Forelimb muscle (tissue), 1 donor: ENCODE results near the gene APOA1. TPM values are rescaled to one million over a fixed set of nuclear protein-coding genes. Genes with fewer than 3 reads are reported as not detected.
"Not testable (repeated sequence)": the region's sequence is repeated elsewhere in the genome, so short reads cannot be mapped to it uniquely, and the experiment has no call there.

Experiments used
- DNase-seq: peaks from one replicate; pipeline ENCODE4 v3.0.0-alpha.2; 2013; ENCODE audit warnings: low read depth
- polyA plus RNA-seq: library from polyadenylated mRNA; unstranded; fragments of 120-200 nt; gene quantifications from one replicate; pipeline ENCODE4 v1.2.1, GENCODE V29; 2013; ENCODE audit not compliant: insufficient read length

The APOA1 gene
- polyA plus RNA-seq, 1 donor, result 0.80 TPM

DNA sequence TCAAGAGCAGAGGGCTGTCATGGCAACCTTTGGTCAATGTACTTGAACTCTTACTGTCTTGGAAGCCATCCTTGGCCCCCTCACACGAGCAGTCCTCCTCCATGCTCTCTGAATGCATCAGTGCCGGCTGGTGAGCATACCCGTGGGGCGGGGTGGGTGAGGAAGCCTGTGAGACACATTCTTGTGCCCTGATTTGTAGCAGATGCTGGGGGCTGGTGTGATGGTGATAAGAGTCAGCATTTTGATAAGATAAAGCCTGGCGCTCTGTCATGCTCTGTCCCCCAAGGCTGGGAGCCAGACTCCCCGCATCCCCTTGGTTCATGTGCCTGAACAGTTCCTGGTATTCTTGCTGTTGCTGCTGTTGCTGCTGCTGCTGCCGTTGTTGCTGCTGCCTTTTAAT, 20.5 kb upstream of the APOA1 start:
- DNase-seq, result no peak

DNA sequence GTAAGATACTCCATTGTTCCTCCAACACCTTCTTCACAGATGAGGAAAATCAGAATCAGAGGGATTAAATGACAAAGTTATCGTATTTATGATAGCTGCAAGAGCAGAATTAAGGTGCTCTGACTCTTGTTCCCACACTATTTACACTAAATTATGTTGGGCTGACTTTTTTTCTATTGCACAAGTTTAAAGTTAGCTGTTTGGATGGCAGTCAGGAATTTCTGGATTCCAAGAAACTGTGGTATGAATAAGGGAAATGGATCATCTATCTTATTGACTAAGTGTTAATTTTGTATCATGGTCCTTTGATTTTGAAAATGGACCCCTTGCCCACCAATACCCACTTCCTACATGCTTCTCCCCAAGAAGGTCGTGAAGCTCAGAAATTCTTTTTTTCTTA, 19.9 kb upstream of the APOA1 start:
- DNase-seq, result no peak

- DNase-seq, result no peak
Measured at GRCh38 chr11:116856423-116856822, 19.0 kb upstream of the APOA1 start.

DNA sequence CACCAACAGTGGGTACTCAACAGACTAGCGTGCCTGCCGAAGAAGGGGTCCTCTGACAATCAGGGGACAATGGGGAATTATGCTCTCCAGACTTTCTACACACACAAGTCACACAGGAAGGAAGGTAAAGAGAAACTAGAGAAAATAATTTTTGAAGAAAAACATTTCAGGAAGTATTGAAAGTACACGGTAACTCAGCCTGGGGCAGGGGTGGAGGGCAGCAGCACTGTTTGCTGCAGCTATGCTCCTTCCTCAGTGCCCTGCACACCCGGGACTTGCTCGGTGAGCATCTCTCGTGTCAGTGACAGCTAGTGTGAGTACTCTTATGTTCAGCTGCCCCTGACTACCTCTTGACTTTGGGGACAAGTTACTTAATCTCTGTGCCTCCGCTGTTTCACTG, 18.0 kb upstream of the APOA1 start:
- DNase-seq, result no peak

DNA sequence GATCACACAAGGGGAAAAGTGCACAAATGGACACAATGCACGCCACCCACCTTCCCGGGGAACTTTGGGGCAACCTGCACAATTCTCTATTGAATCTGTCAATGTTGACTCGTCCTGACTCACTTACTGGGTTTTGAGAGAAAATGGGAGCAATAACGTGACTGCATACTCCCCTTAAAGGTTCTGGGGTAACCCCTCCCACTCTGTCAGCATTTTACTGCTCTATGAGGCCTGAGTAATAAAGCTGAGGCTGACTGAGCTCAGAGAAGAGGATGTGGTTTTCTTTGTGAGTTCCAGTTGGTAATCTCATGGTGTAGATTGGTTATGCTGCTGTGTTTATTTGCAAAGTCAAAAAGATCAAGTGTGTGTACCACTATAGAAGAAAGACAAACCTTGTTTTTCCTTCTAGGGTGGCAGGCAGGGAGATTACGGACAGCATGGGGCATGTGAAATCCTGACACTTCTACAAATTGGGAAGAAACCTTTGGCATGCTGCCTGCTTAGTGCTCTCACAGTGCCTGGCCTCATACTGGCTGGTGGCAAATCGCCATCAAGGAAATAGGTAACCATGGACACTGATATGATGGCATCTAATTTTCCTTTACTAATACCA, 16.1 kb upstream of the APOA1 start:
- DNase-seq, result no peak

GRCh38 chr11:116852261-116853031, 15.0 kb upstream of the APOA1 start:
- DNase-seq, result no peak

GRCh38 chr11:116851626-116852025, 14.2 kb upstream of the APOA1 start:
- no peak for DNase-seq

GRCh38 chr11:116849486-116849885, 12.1 kb upstream of the APOA1 start:
- DNase-seq, result no peak

- no peak for DNase-seq
Measured at GRCh38 chr11:116849060-116849459, 11.6 kb upstream of the APOA1 start.

DNA sequence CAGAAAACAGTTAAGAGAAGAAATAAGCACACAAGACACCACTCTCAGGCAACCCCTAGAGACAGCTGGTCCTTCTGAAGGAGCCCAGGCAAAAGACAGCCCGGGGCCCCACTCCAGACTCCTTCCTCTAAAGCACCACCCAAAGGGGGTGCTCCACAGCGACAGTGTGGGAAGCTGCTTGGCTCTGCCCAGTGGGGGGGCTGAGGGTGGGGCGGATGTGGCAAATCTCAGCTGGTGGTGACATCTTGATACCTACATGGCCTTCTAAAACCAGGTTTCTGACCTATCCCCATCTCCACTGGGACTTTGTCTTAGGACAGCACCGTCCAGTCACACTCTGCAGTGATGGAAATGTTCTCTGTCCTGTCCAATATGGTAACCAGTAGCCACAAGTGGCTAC, 10.2 kb upstream of the APOA1 start:
- no peak for DNase-seq

DNA sequence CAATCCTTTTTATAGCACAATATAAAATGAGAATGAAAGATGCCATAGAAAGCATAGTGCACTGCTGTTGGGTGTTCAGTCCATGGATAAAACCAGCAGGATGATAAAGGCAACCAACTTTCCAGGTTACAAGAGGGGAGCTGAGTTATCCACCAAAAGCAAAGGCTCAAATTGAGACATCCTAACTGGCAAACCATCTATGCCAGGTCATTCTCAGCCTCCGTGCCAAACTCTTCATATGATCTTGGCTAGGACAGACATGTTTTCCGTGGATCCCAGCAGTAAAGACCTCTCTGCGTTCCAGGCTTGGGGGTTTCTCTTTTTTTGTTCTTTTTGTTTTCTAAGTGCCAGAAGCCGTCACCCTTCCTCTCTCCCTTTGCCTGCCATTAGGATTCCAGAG, 7.3 kb upstream of the APOA1 start:
- no peak for DNase-seq

GRCh38 chr11:116843661-116844060, 6.2 kb upstream of the APOA1 start:
- DNase-seq, result no peak

DNA sequence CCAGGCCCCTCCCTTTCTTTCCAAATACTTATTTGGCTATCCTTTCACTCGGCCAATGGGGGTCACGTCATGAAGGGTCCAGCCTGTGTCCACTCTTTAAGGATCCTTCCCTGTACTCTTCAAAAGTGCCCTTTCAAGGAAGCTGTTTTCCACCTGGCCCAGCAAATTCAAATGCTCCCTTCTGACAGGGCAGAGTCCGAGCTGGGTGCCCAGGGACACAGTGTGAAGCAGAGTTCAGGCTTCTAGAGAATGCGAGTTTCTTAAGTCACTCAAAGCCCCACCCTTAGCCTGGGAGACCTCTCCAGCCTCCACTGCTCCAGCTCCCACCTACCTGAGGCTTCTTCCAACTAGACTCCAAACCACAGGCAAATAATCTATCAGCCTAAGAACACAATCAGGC, 5.5 kb upstream of the APOA1 start:
- DNase-seq, result no peak

GRCh38 chr11:116842117-116842516, 4.7 kb upstream of the APOA1 start:
- no peak for DNase-seq

DNA sequence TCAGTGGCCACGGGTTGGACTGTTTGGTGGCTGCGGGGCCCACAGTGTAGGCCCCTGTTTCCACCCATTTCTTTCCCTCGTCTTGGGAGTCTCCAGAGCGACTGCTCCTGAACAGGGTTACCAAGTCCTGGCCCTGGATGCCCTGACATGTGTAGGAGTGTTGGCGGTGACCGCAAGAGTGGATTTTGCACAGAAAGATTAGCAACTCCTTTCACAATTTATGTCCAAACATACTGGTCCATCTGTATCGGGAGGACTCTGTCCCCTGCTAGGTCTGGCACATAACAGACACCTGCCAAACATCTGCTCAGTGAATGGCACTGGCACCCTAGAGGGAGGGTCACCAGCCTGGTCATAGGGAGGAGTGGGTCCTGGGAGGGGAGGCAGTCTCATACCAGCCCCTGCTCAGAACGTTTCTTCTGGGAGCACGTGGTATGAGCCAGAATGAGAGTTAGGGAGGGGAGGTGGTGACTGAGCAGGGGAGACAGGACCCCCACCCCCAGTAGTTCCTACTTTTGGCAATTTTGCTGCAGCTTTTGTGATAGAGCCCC, 3.4 kb upstream of the APOA1 start:
- DNase-seq, result no peak

- DNase-seq, result no peak
Measured at GRCh38 chr11:116840224-116840745, 2.9 kb upstream of the APOA1 start.

DNA sequence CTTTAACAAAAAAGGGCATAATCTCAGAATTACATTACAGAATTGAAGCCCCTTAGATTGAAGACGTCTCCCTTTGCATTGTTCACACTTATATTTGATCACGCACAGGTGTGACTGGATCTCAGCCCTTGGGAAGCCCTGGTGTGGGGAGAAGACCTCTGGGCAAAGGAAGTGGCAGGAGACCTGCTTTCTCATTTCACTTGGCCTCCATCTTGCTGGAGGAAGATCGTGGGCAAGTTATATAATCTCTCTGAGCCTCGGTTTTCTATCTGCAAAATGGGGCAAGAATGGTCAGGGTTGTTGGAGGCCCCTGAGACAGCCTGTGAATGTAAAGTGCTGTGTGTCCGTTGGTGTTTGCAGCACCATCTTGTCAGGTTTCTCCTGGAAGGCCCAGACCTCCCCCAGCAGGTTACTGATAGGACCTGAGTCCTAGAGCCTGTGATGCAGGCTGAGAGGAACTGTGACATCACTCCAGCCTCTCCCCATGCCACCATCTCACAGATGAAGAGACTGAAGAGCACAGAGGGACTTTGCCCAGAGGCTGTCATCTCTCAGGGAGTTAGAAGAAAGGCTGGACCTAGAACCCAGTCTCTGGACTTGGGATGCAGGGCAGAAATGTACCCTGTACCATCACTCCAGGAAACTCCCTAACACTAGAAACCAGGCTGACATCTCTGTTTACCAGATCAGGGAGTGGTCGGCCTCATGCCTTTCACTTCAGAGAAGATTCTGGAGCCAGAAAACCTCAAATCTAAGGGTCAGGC, 1.1 kb upstream of the APOA1 start:
- no peak for DNase-seq

GRCh38 chr11:116836632-116836991, 810 bp downstream of the APOA1 start:
- no peak for DNase-seq

- peak; percentile 55 for DNase-seq
Measured at GRCh38 chr11:116835791-116836631, 1.4 kb downstream of the APOA1 start.

DNA sequence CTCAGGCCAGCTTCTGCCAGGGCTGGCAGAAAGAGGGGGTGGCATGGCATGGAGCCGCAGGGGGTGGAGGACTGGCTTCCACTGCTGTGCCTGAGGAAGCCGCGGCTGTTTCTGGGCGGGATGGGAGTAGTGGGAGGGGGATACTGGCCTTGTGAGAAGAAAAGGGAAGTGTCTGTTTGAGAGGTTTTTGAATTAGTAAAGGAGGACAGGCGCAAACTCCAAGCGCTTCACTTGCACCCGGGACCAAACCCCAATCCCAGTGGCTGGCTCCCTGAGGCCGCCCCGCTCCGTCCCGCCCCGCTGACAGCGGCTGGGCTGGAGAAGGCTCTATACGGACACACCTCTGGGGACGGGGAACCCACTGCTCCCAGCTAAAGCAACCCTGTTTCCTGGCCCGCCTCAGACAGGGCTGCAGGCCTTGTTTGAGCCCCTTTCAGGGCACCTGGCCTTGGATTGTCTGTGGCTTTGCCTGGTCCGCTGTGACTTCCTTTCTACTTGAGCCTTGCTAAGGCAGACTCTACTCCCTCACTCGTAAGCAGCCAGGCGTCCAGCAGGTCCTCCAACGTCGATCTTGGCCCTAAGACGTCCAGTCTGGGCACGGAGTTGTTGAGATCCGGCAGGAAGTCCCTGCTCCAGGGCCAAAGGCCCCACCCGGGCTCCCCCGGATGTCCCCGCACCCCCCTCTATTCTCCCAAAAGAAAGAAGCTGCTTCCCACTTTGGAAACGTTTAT, 2.2 kb downstream of the APOA1 start:
- no peak for DNase-seq

GRCh38 chr11:116834535-116835041, 2.8 kb downstream of the APOA1 start:
- DNase-seq, result not testable (repeated sequence)
